DMS 273 (cell line): ENCODE measurements around the gene PARD3B.

Source experiments
- DNase-seq: peaks from one replicate; lab custom pipeline; 2025; ENCODE audit not compliant: unreplicated experiment; lab: John Stamatoyannopoulos, UW

The PARD3B gene

GRCh38 chr2:205091411-205091810 lies 546.1 kb downstream of the PARD3B start:
- DNase-seq = no peak

- DNase-seq = no peak
These were observed 548.8 kb downstream of the PARD3B start for GRCh38 chr2:205094031-205094430.

DNA sequence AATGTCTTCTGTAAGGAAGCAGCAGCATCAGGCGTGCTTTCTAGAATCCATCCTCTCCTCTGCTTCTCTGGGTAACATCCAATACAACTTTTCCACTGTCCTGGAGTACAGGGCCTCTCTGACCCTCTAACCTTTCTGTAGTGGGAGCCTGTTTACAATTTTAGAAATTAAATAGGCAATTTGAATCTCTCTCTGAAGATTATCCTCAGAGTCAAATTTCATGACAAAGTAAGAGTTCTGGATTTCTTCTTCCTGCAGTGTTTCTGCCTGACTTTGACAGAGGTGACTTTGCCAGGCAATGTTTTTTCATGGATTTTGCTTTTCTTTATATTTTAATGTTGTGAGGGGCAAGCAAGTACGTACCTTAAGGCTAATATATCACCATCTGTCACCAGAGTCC lies 558.4 kb downstream of the PARD3B start:
- DNase-seq = no peak

DNA sequence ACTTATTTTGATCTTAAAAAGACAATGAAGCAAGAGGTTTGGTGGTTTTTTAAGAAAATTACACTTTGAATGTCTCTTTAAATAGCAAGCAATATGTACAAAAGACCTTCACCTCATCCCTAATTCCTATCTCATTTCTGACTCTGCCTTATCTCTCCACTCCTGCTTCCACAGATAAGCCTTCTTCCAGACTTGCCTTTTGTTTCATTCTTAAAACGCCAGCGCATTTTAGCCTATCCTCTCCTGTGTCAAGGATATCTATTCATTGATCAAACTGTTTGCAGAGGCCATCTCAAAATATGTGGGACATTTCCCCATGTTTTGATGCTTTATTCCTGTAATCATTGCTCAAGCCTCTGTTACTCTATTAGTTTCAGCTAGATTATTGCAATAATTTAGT lies 562.5 kb downstream of the PARD3B start:
- DNase-seq = no peak

DNA sequence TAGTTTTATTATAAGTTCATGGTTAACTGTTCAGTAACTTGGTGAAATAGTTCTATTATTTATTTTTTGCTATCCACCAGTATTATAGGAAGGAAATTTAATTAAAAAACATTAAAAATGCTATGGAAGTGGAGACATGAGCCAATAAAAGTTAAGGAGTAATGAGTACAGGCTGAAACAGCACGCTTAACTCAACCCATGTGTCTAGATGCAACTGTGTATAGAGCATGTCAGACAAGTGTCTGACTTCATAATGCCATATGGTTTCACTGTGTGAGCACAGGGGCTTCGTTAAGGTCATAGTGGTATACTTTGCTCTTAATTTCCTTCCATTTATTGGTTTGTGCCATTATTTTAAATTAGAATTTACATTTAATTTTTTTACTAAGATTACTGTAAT lies 570.2 kb downstream of the PARD3B start:
- DNase-seq = peak; percentile 65

GRCh38 chr2:205117125-205117524 lies 571.9 kb downstream of the PARD3B start:
- DNase-seq = no peak

GRCh38 chr2:205119136-205119535 lies 573.9 kb downstream of the PARD3B start:
- DNase-seq = no peak

- DNase-seq = no peak
These were observed 583.5 kb downstream of the PARD3B start for GRCh38 chr2:205128726-205129125.

GRCh38 chr2:205129531-205129930 lies 584.3 kb downstream of the PARD3B start:
- no peak for DNase-seq

GRCh38 chr2:205130111-205130829 lies 585.0 kb downstream of the PARD3B start:
- no peak for DNase-seq

DNA sequence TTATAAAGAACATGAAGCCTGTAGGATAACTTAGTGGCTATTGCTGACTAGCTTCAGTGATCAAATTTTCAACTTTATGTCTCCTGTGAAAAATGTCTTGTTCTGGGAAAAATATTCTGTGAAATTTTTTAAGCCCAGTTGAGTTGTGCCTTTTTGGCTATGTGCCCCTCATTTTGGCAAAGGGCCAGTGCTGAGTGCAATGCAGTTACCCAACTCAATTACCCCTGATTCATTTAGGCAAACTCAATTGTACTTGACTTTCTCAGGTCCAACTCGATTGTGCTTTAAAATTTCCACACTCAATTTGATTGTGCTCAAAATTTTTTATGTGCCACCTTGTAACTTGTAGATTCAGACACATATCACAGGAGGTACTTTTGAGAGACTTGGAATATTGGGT lies 588.3 kb downstream of the PARD3B start:
- DNase-seq = peak; percentile 20

- peak; percentile 62 for DNase-seq
These were observed 593.5 kb downstream of the PARD3B start for GRCh38 chr2:205138735-205139134.

- no peak for DNase-seq
These were observed 594.7 kb downstream of the PARD3B start for GRCh38 chr2:205139822-205140463.

- DNase-seq = no peak
These were observed 596.1 kb downstream of the PARD3B start for GRCh38 chr2:205141381-205141780.

- DNase-seq = no peak
These were observed 600.6 kb downstream of the PARD3B start for GRCh38 chr2:205145888-205146287.

GRCh38 chr2:205148755-205149154 lies 603.5 kb downstream of the PARD3B start:
- no peak for DNase-seq

- DNase-seq = no peak
These were observed 611.2 kb downstream of the PARD3B start for GRCh38 chr2:205156457-205156856.

DNA sequence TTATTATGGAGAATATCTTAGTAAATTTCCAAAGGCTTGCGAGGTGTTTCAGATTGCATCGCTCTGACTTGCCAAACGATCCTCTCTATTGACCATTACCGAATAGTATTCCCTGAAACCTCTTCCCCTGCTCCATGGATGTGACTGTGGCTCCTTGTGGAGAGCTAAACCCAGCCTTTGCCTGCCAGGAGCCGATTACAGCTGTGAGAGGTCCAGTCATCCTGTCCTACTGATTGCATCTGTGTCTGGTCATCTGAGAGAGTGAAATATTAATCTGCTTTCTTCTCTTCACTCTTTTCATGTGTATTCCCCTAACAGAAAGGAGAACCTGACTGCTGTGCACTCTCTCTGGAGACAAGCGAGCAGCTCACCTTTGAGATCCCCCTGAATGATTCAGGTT lies 613.1 kb downstream of the PARD3B start:
- no peak for DNase-seq

DNA sequence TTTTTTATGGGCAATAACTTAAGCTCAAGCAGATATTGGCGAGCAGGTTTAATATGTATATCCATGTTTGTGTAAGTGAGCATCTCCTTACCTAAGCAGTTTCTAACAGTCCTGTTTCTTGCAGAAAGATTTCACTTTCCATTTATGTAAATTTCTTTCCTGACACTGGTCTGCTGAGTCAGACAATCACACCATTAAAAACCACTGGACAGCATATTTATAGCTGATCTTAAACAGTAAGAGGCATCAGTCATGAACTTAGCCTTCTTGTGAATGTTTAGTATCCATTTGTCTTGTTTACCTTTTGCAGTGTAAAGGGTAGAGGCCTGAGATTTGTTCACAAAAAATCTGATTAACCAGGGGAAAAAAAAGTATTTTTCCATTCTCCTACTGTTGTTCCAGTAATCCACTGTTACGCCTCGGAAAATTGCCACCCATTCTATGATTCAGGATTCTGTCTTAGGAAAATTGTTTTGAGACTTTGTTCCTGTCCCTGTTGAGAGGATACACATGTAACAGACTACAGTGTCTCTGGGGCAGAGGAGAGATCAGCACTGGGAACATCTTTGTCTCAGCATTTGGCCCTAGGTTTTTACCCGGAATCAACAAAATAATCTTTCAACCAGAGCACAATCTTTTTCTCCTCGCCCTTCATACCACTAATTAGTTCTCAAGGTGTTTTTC lies 616.0 kb downstream of the PARD3B start:
- no peak for DNase-seq

GRCh38 chr2:205166745-205167144 lies 621.5 kb downstream of the PARD3B start:
- peak; percentile 15 for DNase-seq

DNA sequence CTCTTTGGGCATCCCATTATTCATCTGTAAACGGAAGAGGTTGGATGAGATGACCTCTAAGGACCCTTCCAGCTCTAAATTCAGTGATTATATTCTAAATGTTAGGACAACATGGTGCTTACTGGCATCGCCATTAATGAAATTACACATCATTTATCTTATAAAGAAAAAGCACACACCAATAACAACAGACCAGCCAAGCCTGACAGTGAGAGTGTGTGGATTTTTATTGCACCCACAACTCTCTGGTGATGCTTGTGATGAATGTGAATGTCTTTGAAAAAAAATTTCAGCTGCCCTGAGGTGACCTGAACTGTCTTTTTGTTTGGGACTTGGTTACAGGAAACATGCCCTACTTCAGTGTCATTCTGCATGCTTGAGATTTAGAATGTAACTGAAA lies 623.7 kb downstream of the PARD3B start:
- no peak for DNase-seq

- no peak for DNase-seq
These were observed 624.2 kb downstream of the PARD3B start for GRCh38 chr2:205169464-205169863.
